Ishikawa (cell line): Measurements from ENCODE around the gene SLIT3.

ENCODE experiments used
- CEBPB ChIP-seq: IDR thresholded peaks from 2 replicates; pipeline ENCODE4 v1.6.1; 2012
- CREB1 ChIP-seq: IDR thresholded peaks from 2 replicates; pipeline ENCODE4 v1.6.1; 2012; ENCODE audit warnings: low read depth
- EGR1 ChIP-seq: IDR thresholded peaks from 2 replicates; pipeline ENCODE4 v1.6.1; 2012
- EP300 ChIP-seq: IDR thresholded peaks from 2 replicates; pipeline ENCODE4 v1.6.1; 2012; ENCODE audit warnings: borderline replicate concordance
- FOXM1 ChIP-seq: IDR thresholded peaks from 2 replicates; pipeline ENCODE4 v1.6.1; 2012; ENCODE audit warnings: low read depth, borderline replicate concordance
- NFIC ChIP-seq: IDR thresholded peaks from 2 replicates; pipeline ENCODE4 v1.6.1; 2012
- RAD21 ChIP-seq: IDR thresholded peaks from 2 replicates; pipeline ENCODE4 v1.6.1; 2012; ENCODE audit warnings: low read depth
- TAF1 ChIP-seq: IDR thresholded peaks from 2 replicates; pipeline ENCODE4 v1.6.1; 2012; ENCODE audit warnings: low read depth, mild to moderate bottlenecking
- TCF12 ChIP-seq: IDR thresholded peaks from 2 replicates; pipeline ENCODE4 v1.6.1; 2012; ENCODE audit warnings: low read depth
- TEAD4 ChIP-seq: IDR thresholded peaks from 2 replicates; pipeline ENCODE4 v1.6.1; 2012
- USF1 ChIP-seq: IDR thresholded peaks from 2 replicates; pipeline ENCODE4 v1.6.1; 2012
- YY1 ChIP-seq: IDR thresholded peaks from 2 replicates; pipeline ENCODE4 v1.6.1; 2012; ENCODE audit warnings: low read depth
- ZBTB7A ChIP-seq: IDR thresholded peaks from 2 replicates; pipeline ENCODE4 v1.6.1; 2012; ENCODE audit warnings: low read depth
- TF ChIP-seq, protein P1 (sequence below): IDR thresholded peaks from 2 replicates; pipeline ENCODE4 v1.6.1; 2012
- TF ChIP-seq, protein P2 (sequence below): IDR thresholded peaks from 2 replicates; pipeline ENCODE4 v1.6.1; 2012; ENCODE audit warnings: low read depth, mild to moderate bottlenecking

The SLIT3 gene

DNA sequence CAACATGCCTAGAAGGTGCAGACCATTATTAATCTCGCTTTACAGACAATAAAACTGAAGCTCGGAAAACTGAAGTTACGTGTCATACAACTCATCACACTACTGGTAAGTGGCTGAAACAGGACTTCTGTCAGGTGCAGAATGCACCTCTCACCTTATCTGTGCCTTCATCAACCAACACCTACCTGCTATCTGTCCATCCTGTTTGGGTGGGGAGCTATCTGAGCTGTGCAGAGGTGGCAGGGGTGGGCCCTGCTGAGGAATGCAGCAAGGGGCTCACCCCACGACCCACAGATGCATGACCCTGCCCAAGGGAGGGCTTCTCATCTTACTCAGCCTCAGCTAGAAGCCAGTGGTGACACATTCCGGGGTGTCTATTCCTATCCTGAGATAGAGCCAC lies 81.6 kb downstream of the SLIT3 start:
- TF ChIP-seq NFIC (no peak), EP300 (no peak), CREB1 (no peak)

GRCh38 chr5:169218861-169219260 lies 82.1 kb downstream of the SLIT3 start:
- no peak for TF ChIP-seq ZBTB7A

GRCh38 chr5:169218176-169218575 lies 82.8 kb downstream of the SLIT3 start:
- TF ChIP-seq EP300 = no peak

- TF ChIP-seq RAD21 = no peak
- TF ChIP-seq EP300 = no peak
- TF ChIP-seq EGR1 = no peak
- no peak for TF ChIP-seq NFIC
- TF ChIP-seq CEBPB = no peak
- no peak for TF ChIP-seq CREB1
- TF ChIP-seq TEAD4 = no peak
- no peak for TF ChIP-seq TCF12
Observed at GRCh38 chr5:169216866-169217265, 84.1 kb downstream of the SLIT3 start.

GRCh38 chr5:169213479-169213878 lies 87.5 kb downstream of the SLIT3 start:
- TF ChIP-seq TAF1 (no peak), USF1 (no peak), EGR1 (no peak), ZBTB7A (no peak), TEAD4 (no peak), CREB1 (no peak), FOXM1 (no peak), RAD21 (no peak), EP300 (no peak), CEBPB (no peak)
- TF ChIP-seq, protein P1, sequence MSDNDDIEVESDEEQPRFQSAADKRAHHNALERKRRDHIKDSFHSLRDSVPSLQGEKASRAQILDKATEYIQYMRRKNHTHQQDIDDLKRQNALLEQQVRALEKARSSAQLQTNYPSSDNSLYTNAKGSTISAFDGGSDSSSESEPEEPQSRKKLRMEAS = no peak
- TF ChIP-seq, protein P2, sequence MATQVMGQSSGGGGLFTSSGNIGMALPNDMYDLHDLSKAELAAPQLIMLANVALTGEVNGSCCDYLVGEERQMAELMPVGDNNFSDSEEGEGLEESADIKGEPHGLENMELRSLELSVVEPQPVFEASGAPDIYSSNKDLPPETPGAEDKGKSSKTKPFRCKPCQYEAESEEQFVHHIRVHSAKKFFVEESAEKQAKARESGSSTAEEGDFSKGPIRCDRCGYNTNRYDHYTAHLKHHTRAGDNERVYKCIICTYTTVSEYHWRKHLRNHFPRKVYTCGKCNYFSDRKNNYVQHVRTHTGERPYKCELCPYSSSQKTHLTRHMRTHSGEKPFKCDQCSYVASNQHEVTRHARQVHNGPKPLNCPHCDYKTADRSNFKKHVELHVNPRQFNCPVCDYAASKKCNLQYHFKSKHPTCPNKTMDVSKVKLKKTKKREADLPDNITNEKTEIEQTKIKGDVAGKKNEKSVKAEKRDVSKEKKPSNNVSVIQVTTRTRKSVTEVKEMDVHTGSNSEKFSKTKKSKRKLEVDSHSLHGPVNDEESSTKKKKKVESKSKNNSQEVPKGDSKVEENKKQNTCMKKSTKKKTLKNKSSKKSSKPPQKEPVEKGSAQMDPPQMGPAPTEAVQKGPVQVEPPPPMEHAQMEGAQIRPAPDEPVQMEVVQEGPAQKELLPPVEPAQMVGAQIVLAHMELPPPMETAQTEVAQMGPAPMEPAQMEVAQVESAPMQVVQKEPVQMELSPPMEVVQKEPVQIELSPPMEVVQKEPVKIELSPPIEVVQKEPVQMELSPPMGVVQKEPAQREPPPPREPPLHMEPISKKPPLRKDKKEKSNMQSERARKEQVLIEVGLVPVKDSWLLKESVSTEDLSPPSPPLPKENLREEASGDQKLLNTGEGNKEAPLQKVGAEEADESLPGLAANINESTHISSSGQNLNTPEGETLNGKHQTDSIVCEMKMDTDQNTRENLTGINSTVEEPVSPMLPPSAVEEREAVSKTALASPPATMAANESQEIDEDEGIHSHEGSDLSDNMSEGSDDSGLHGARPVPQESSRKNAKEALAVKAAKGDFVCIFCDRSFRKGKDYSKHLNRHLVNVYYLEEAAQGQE = no peak

DNA sequence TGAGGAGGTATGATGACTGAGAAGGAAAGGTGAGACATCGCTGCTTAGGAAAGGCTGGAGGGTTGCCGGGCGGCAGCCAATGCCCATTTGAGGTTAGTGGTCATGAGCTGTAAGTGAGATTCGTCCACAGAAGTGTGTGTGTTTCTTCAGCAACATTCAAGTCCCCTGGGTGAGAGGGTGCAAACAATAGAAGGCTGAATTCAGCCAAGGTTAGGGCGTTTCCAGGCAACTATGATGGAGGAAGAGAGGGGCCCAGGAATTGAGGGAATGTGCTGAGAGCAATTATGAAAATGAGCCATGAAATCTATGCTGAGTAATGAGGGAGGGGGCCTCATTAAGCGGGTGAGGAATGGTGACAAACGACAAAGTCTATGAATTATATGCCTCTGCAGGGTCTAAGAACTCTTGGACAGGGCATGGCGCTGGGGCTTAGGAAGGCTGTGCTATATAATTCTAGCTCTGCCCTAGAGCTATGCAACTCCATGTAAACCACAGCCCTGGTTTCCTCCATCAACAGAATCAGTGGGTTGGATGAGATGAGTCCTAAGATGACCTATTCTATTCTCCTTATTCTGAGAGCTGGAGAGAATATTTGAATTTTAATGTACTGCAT lies 96.0 kb downstream of the SLIT3 start:
- TF ChIP-seq RAD21 (no peak), FOXM1 (no peak), CREB1 (no peak), NFIC (no peak), TEAD4 (no peak), TCF12 (no peak), ZBTB7A (no peak), USF1 (no peak), CEBPB (no peak), EGR1 (no peak)
- TF ChIP-seq, protein P1 = no peak

DNA sequence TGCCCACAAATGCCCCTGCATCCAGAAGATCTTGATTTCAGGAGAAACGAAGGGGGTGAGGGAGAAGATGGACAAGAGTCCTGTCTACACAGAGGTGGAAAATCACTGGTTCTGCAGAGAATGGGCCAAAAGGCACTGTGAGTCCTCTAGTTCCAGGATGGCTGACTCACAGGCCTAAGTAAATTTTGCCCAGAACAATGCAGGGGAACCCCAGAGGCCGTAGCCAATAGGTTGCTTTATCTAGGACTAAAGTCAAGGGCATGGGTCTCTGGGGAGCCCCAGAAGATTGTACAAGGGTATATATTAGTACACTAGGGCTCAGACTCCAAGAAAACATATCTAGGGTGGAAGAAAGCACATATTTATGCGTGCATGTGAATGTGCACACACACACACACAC lies 98.0 kb downstream of the SLIT3 start:
- no peak for TF ChIP-seq CREB1
- TF ChIP-seq ZBTB7A = no peak
- TF ChIP-seq TEAD4 = no peak
- TF ChIP-seq EGR1 = no peak
- TF ChIP-seq, protein P2 = no peak
- no peak for TF ChIP-seq FOXM1
- TF ChIP-seq NFIC = no peak
- TF ChIP-seq, protein P1 = no peak
- TF ChIP-seq TCF12 = no peak
- no peak for TF ChIP-seq EP300
- no peak for TF ChIP-seq YY1
- TF ChIP-seq USF1 = no peak
- TF ChIP-seq RAD21 = no peak
- TF ChIP-seq CEBPB = no peak
- TF ChIP-seq TAF1 = no peak
